HepG2 (cell line): ENCODE data around the gene SETD1A. TPM values are rescaled to one million over a fixed set of nuclear protein-coding genes. Genes with fewer than 3 reads are reported as not detected.
A peak's percentile ranks its signal among the peaks of the same experiment; 100 is the strongest.

ENCODE experiments used
- ATAC-seq: fragments of 200-7000 bp; cut with Tn5 transposase; 3 replicates; pipeline ENCODE4 v1.9.1; 2020; ENCODE audit warnings: mild to moderate bottlenecking, moderate library complexity
- BruUV-seq: library from RNA; stranded (reverse); fragments of 400-500 nt; replicated peaks from 2 replicates; lab custom pipeline; 2021; lab: Mats Ljungman, UMichigan
- CTCF ChIA-PET: fragments of 300-600 bp; formaldehyde crosslinking; extraction: SDS; loops from one replicate; lab custom pipeline; 2021; ENCODE audit warnings: low total read pairs, inconsistent platforms, low intra/inter-chr PET ratio; lab: Yijun Ruan, JAX
- POLR2A ChIA-PET: fragments of 350-600 bp; sonication (Branson Sonifier 250); formaldehyde crosslinking; loops from one replicate; lab custom pipeline; 2020; ENCODE audit warnings: antibody characterized with exemption, inconsistent platforms; lab: Yijun Ruan, JAX
- DNase-seq: peaks from one replicate; pipeline ENCODE4 v3.0.0-alpha.2; 2015; ENCODE audit warnings: low spot score
- FAIRE-seq: peaks from 3 replicates; lab custom pipeline; 2011; peaks lifted over from hg19 to GRCh38; lab: Jason Lieb, UNC
- H2AFZ ChIP-seq: one replicate; pipeline ENCODE4 v1.6.1; 2011; ENCODE audit warnings: low read length, inconsistent platforms
- H3K27ac ChIP-seq: fragments of 300-600 bp; 3 replicates; pipeline ENCODE4 v1.8.0; 2011; ENCODE audit warnings: mixed run types, mild to moderate bottlenecking, mixed read lengths, low read length, inconsistent platforms; ENCODE audit not compliant: insufficient read depth; ENCODE audit errors: extremely low read length
- H3K27me3 ChIP-seq, 2 experiments: fragments of 200-600 bp in 1 of 2; 2 replicates in 1 of 2; 3 replicates in 1 of 2; pipeline versions ENCODE4 v1.6.0 to v1.8.0; 2011; ENCODE audit warnings: low read length in 2 of 2, mild to moderate bottlenecking in 2 of 2, moderate library complexity in 2 of 2, inconsistent platforms in 1 of 2; ENCODE audit not compliant: insufficient read depth in 2 of 2, control insufficient read depth in 1 of 2
- H3K36me3 ChIP-seq, 2 experiments: fragments of 200-600 bp in 1 of 2; replicated peaks in 1 of 2; 2 replicates in 1 of 2; 3 replicates in 1 of 2; pipeline versions ENCODE4 v1.5.1 to v1.8.0; 2011; ENCODE audit warnings: low read length in 2 of 2, inconsistent platforms in 1 of 2; ENCODE audit not compliant: insufficient read depth in 2 of 2, control insufficient read depth in 1 of 2
- H3K4me1 ChIP-seq: 2 replicates; pipeline ENCODE4 v1.5.1; 2012; ENCODE audit warnings: low read length, inconsistent platforms; ENCODE audit not compliant: insufficient read depth
- H3K4me2 ChIP-seq: 2 replicates; pipeline ENCODE4 v1.6.0; 2011; ENCODE audit warnings: low read depth, low read length, inconsistent platforms
- H3K4me3 ChIP-seq, 3 experiments: fragments of 200-600 bp in 1 of 3; sonication (generic), shearing (Covaris generic) in 1 of 3; replicated peaks in 1 of 3; 2 replicates each; pipeline ENCODE4 v1.5.1; 2011 to 2016; ENCODE audit warnings: low read length in 3 of 3, inconsistent platforms in 2 of 3, low read depth in 2 of 3, mild to moderate bottlenecking in 2 of 3, control low read depth in 1 of 3, mixed read lengths in 1 of 3; ENCODE audit not compliant: insufficient read depth in 1 of 3
- H3K79me2 ChIP-seq: one replicate; pipeline ENCODE4 v1.6.1; 2011; ENCODE audit warnings: low read length, inconsistent platforms; ENCODE audit not compliant: insufficient read depth
- H3K9ac ChIP-seq: 2 replicates; pipeline ENCODE4 v1.6.0; 2011; ENCODE audit warnings: mild to moderate bottlenecking, low read depth, low read length, inconsistent platforms; ENCODE audit not compliant: insufficient read depth
- H3K9me3 ChIP-seq: 2 replicates; pipeline ENCODE4 v1.5.1; 2012; ENCODE audit warnings: mild to moderate bottlenecking, low read length
- H4K20me1 ChIP-seq: 2 replicates; pipeline ENCODE4 v1.6.0; 2011; ENCODE audit warnings: inconsistent platforms, mild to moderate bottlenecking, low read length, moderate library complexity; ENCODE audit not compliant: insufficient read depth
- FOXK1 ChIP-seq: sonication (generic); formaldehyde crosslinking; IDR thresholded peaks from 2 replicates; pipeline ENCODE4 v1.4.0; 2020; ENCODE audit warnings: low read depth, missing genetic modification reagents, borderline replicate concordance
- SP4 ChIP-seq: sonication (generic); formaldehyde crosslinking; IDR thresholded peaks from 2 replicates; pipeline ENCODE4 v1.8.1; 2023; ENCODE audit warnings: mild to moderate bottlenecking, missing genetic modification reagents
- TEAD3 ChIP-seq: optimal IDR thresholded peaks from 2 replicates; pipeline ENCODE3; 2016; ENCODE audit warnings: borderline replicate concordance
- ZFP90 ChIP-seq: sonication (generic); formaldehyde crosslinking; IDR thresholded peaks from 2 replicates; pipeline ENCODE4 v1.8.0; 2022; ENCODE audit warnings: missing genetic modification reagents, mild to moderate bottlenecking, inconsistent platforms, borderline replicate concordance
- ZNF629 ChIP-seq: sonication (generic); formaldehyde crosslinking; conservative IDR thresholded peaks from 2 replicates; pipeline ENCODE4 v1.5.0; 2020; ENCODE audit warnings: missing genetic modification reagents
- ZNF768 ChIP-seq: sonication (generic); formaldehyde crosslinking; IDR thresholded peaks from 2 replicates; pipeline ENCODE4 v1.4.0; 2020; ENCODE audit warnings: missing genetic modification reagents
- ZSCAN5A ChIP-seq: sonication (generic); formaldehyde crosslinking; IDR thresholded peaks from 2 replicates; pipeline ENCODE4 v1.8.0; 2022; ENCODE audit warnings: mild to moderate bottlenecking, missing genetic modification reagents, borderline replicate concordance
- WGBS: methylation state at CpG from one replicate; pipeline ENCODE4 v1.1.6; 2017; ENCODE audit warnings: low lambda C conversion rate; 5-methylcytosine and 5-hydroxymethylcytosine counted together
- in situ Hi-C: cut with HindIII; loops from 2 replicates; pipeline ENCODE4 v1.10.0; 2017; ENCODE audit warnings: low pct_unique_long_range_greater_than_20kb; ENCODE audit not compliant: extremely low pct_ligation_motif_present
- intact Hi-C: fragments of 100-400 bp; cut with micrococcal nuclease; formaldehyde crosslinking; loops from one replicate; pipeline ENCODE4 v1.10.0; 2022; ENCODE audit not compliant: unreplicated experiment
- polyA plus RNA-seq, 8 experiments: library from polyadenylated mRNA; depleted of rRNA in 3 of 8; stranded (reverse) in 7 of 8; unstranded in 1 of 8; fragments of >200 nt; fragmentation: Illumina TruSeq in 4 of 8; extraction: Trizol in 4 of 8; gene quantifications; 2 replicates each; pipeline versions ENCODE4 v1.2.1 to v1.2.3, GENCODE V29; 2011 to 2016; ENCODE audit warnings: low read depth in 4 of 8, missing spikeins in 1 of 8, mixed read lengths in 1 of 8; ENCODE audit not compliant: insufficient read depth in 1 of 8
- total RNA-seq, 5 experiments: library from RNA; depleted of rRNA; stranded (reverse); fragments of >200 nt; fragmentation: Illumina TruSeq; extraction: Trizol; gene quantifications; 2 replicates each; pipeline ENCODE4 v1.2.3, GENCODE V29; 2016; ENCODE audit warnings: low read depth in 1 of 5

The SETD1A gene
- total and polyA plus RNA-seq, 2 of the 13 experiments (the other 11 are each of a cell fraction or from before 2014, with no cell fraction given), result 3.8 to 5.6 TPM

DNA sequence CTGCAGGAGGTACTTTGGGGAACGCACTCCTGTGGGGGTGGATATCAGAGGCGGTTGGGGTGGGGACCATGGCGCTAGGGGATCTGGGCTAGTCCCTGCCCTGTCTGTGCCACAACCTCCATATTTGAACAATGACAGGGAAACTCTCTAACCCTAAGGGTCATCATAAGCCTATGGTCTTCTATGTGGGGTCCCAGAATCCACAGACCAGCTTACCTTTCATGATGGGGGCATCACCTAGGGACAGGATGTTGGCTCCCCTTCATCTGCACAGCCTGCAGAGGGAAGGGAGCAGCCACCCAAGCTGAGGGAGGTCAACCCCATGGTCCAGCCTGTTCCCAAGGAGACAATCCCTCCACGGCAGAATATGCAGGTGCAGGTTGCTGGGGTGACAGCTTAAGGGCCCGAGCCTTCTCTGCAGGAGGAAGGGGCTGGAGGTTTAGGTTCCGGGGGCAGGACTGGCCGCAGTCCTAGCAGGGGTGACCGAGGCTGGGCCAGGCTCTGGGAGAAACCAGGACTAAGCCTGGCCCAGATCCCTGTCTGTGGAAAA, 7.0 kb upstream of the SETD1A start (continued):
- TF ChIP-seq SP4, result no peak; the same call in 1 of the 2 replicates

DNA sequence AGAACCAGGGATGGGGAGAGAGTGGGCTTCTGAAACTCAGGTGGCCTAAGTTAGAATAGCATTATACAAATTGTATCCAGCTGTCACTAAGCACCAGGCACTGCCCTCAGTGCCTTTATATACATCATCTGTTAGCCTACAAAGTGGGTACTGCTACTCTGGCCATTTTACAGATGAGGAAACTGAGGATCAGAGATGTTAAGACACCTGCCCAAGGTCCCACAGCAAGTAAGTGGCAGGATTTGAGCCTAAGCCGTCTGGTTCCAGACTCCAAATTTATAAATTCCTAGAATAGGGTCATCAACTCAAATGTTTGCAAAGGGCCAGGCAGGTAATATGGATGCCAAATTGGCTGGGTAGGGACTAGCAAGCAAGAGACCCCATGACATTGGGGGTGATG, 6.4 kb upstream of the SETD1A start:
- H3K4me2 ChIP-seq, result 0 out of 2 replicates have a peak overlapping the region, but pooled peaks have one; percentile 98
- H3K27ac ChIP-seq, result no peak overlapping the region
- in situ Hi-C loops (no loop called here), intact Hi-C loops (loop anchor here (10.0 kb wide), 2 partner anchors 144 to 194 kb away; partner anchors contain the start of gene VKORC1)
- FAIRE-seq, result no peak
- 0 out of 5 replicates have a peak, but pooled peaks cover 0 to 4% of the 10 kb centered on the region in 2 experiments for H3K36me3 ChIP-seq
- H3K9ac ChIP-seq, result no peak overlapping the region
- H3K4me3 ChIP-seq, result no peak overlapping the region
- H4K20me1 ChIP-seq, result no peaks in the 10 kb centered on the region
- H3K4me1 ChIP-seq, result peaks cover 58% of the 10 kb centered on the region
- no TSS peak for BruUV-seq
- ChIA-PET POLR2A (interaction anchor here (1.5 kb wide), 1 partner anchor 191 kb away, joined by 5 read pairs; no protein-coding TSS in a partner anchor), CTCF (no interaction called here)
- peaks cover 5% of the 10 kb centered on the region for H3K79me2 ChIP-seq
- no peak for DNase-seq
- H3K9me3 ChIP-seq, result no peaks in the 10 kb centered on the region
- WGBS, result 100% methylated on average over 1 of the region's 1 CpG
- peak; percentile 77; the same call in 1 of the 2 replicates for TF ChIP-seq ZNF768 (CRISPR knock-in tag)
- TF ChIP-seq FOXK1 (CRISPR knock-in tag), result no peak
- TF ChIP-seq ZSCAN5A (CRISPR knock-in tag), result no peak
- TF ChIP-seq ZNF629, result peak; percentile 85
- no peak for TF ChIP-seq TEAD3
- peak; percentile 6; the same call in 1 of the 2 replicates for TF ChIP-seq ZFP90 (CRISPR knock-in tag)
- H3K27me3 ChIP-seq, result no peaks in the 10 kb centered on the region; a peak in 1 of 5 replicates
- no peak for ATAC-seq
- no peak overlapping the region for H2AFZ ChIP-seq
